HepG2 (cell line): ENCODE results near the gene LYRM7. TPM values are rescaled to one million over a fixed set of nuclear protein-coding genes. Genes with fewer than 3 reads are reported as not detected.

Experiments
- ATAC-seq: fragments of 200-7000 bp; cut with Tn5 transposase; 3 replicates; pipeline ENCODE4 v1.9.1; 2020; ENCODE audit warnings: mild to moderate bottlenecking, moderate library complexity
- BruUV-seq: library from RNA; stranded (reverse); fragments of 400-500 nt; replicated peaks from 2 replicates; lab custom pipeline; 2021; lab: Mats Ljungman, UMichigan
- CTCF ChIA-PET: fragments of 300-600 bp; formaldehyde crosslinking; extraction: SDS; loops from one replicate; lab custom pipeline; 2021; ENCODE audit warnings: low total read pairs, inconsistent platforms, low intra/inter-chr PET ratio; lab: Yijun Ruan, JAX
- POLR2A ChIA-PET: fragments of 350-600 bp; sonication (Branson Sonifier 250); formaldehyde crosslinking; loops from one replicate; lab custom pipeline; 2020; ENCODE audit warnings: antibody characterized with exemption, inconsistent platforms; lab: Yijun Ruan, JAX
- DNase-seq: peaks from one replicate; pipeline ENCODE4 v3.0.0-alpha.2; 2015; ENCODE audit warnings: low spot score
- FAIRE-seq: peaks from 3 replicates; lab custom pipeline; 2011; peaks lifted over from hg19 to GRCh38; lab: Jason Lieb, UNC
- H2AFZ ChIP-seq: one replicate; pipeline ENCODE4 v1.6.1; 2011; ENCODE audit warnings: low read length, inconsistent platforms
- H3K27ac ChIP-seq: fragments of 300-600 bp; 3 replicates; pipeline ENCODE4 v1.8.0; 2011; ENCODE audit warnings: mixed run types, mild to moderate bottlenecking, mixed read lengths, low read length, inconsistent platforms; ENCODE audit not compliant: insufficient read depth; ENCODE audit errors: extremely low read length
- H3K27me3 ChIP-seq, 2 experiments: fragments of 200-600 bp in 1 of 2; 2 replicates in 1 of 2; 3 replicates in 1 of 2; pipeline versions ENCODE4 v1.6.0 to v1.8.0; 2011; ENCODE audit warnings: low read length in 2 of 2, mild to moderate bottlenecking in 2 of 2, moderate library complexity in 2 of 2, inconsistent platforms in 1 of 2; ENCODE audit not compliant: insufficient read depth in 2 of 2, control insufficient read depth in 1 of 2
- H3K36me3 ChIP-seq, 2 experiments: fragments of 200-600 bp in 1 of 2; replicated peaks in 1 of 2; 2 replicates in 1 of 2; 3 replicates in 1 of 2; pipeline versions ENCODE4 v1.5.1 to v1.8.0; 2011; ENCODE audit warnings: low read length in 2 of 2, inconsistent platforms in 1 of 2; ENCODE audit not compliant: insufficient read depth in 2 of 2, control insufficient read depth in 1 of 2
- H3K4me1 ChIP-seq: 2 replicates; pipeline ENCODE4 v1.5.1; 2012; ENCODE audit warnings: low read length, inconsistent platforms; ENCODE audit not compliant: insufficient read depth
- H3K4me2 ChIP-seq: 2 replicates; pipeline ENCODE4 v1.6.0; 2011; ENCODE audit warnings: low read depth, low read length, inconsistent platforms
- H3K4me3 ChIP-seq, 3 experiments: fragments of 200-600 bp in 1 of 3; sonication (generic), shearing (Covaris generic) in 1 of 3; replicated peaks in 1 of 3; 2 replicates each; pipeline ENCODE4 v1.5.1; 2011 to 2016; ENCODE audit warnings: low read length in 3 of 3, inconsistent platforms in 2 of 3, low read depth in 2 of 3, mild to moderate bottlenecking in 2 of 3, control low read depth in 1 of 3, mixed read lengths in 1 of 3; ENCODE audit not compliant: insufficient read depth in 1 of 3
- H3K79me2 ChIP-seq: one replicate; pipeline ENCODE4 v1.6.1; 2011; ENCODE audit warnings: low read length, inconsistent platforms; ENCODE audit not compliant: insufficient read depth
- H3K9ac ChIP-seq: 2 replicates; pipeline ENCODE4 v1.6.0; 2011; ENCODE audit warnings: mild to moderate bottlenecking, low read depth, low read length, inconsistent platforms; ENCODE audit not compliant: insufficient read depth
- H3K9me3 ChIP-seq: 2 replicates; pipeline ENCODE4 v1.5.1; 2012; ENCODE audit warnings: mild to moderate bottlenecking, low read length
- H4K20me1 ChIP-seq: 2 replicates; pipeline ENCODE4 v1.6.0; 2011; ENCODE audit warnings: inconsistent platforms, mild to moderate bottlenecking, low read length, moderate library complexity; ENCODE audit not compliant: insufficient read depth
- IRF2 ChIP-seq: IDR thresholded peaks from 2 replicates; pipeline ENCODE4 v1.6.1; 2018; ENCODE audit warnings: missing genetic modification reagents, missing compliant biosample characterization
- RARG ChIP-seq: sonication (generic); formaldehyde crosslinking; IDR thresholded peaks from 2 replicates; pipeline ENCODE4 v1.4.0; 2020; ENCODE audit warnings: low read depth, mild to moderate bottlenecking, missing genetic modification reagents
- RCOR2 ChIP-seq: IDR thresholded peaks from 2 replicates; pipeline ENCODE4 v1.6.1; 2016; ENCODE audit warnings: missing biosample characterization, missing genetic modification reagents
- ZNF274 ChIP-seq: sonication (generic); formaldehyde crosslinking; IDR thresholded peaks from 2 replicates; pipeline ENCODE4 v1.5.1; 2020; ENCODE audit warnings: mild to moderate bottlenecking, missing genetic modification reagents
- ZNF670 ChIP-seq: sonication (generic); formaldehyde crosslinking; IDR thresholded peaks from 2 replicates; pipeline ENCODE4 v1.8.0; 2022; ENCODE audit warnings: mild to moderate bottlenecking, missing genetic modification reagents, borderline replicate concordance
- ZNF761 ChIP-seq: sonication (generic); formaldehyde crosslinking; conservative IDR thresholded peaks from 2 replicates; pipeline ENCODE4 v1.4.0; 2020; ENCODE audit warnings: mild to moderate bottlenecking, missing genetic modification reagents
- WGBS: methylation state at CpG from one replicate; pipeline ENCODE4 v1.1.6; 2017; ENCODE audit warnings: low lambda C conversion rate; 5-methylcytosine and 5-hydroxymethylcytosine counted together
- in situ Hi-C: cut with HindIII; loops from 2 replicates; pipeline ENCODE4 v1.10.0; 2017; ENCODE audit warnings: low pct_unique_long_range_greater_than_20kb; ENCODE audit not compliant: extremely low pct_ligation_motif_present
- intact Hi-C: fragments of 100-400 bp; cut with micrococcal nuclease; formaldehyde crosslinking; loops from one replicate; pipeline ENCODE4 v1.10.0; 2022; ENCODE audit not compliant: unreplicated experiment
- polyA plus RNA-seq, 8 experiments: library from polyadenylated mRNA; depleted of rRNA in 3 of 8; stranded (reverse) in 7 of 8; unstranded in 1 of 8; fragments of >200 nt; fragmentation: Illumina TruSeq in 4 of 8; extraction: Trizol in 4 of 8; gene quantifications; 2 replicates each; pipeline versions ENCODE4 v1.2.1 to v1.2.3, GENCODE V29; 2011 to 2016; ENCODE audit warnings: low read depth in 4 of 8, missing spikeins in 1 of 8, mixed read lengths in 1 of 8; ENCODE audit not compliant: insufficient read depth in 1 of 8
- total RNA-seq, 5 experiments: library from RNA; depleted of rRNA; stranded (reverse); fragments of >200 nt; fragmentation: Illumina TruSeq; extraction: Trizol; gene quantifications; 2 replicates each; pipeline ENCODE4 v1.2.3, GENCODE V29; 2016; ENCODE audit warnings: low read depth in 1 of 5
- TF ChIP-seq, protein P1 (sequence below): sonication (generic); formaldehyde crosslinking; IDR thresholded peaks from 2 replicates; pipeline ENCODE4 v1.4.0; 2020; ENCODE audit warnings: missing genetic modification reagents
- TF ChIP-seq, protein P2 (sequence below): sonication (generic); formaldehyde crosslinking; IDR thresholded peaks from 2 replicates; pipeline ENCODE4 v1.4.0; 2020; ENCODE audit warnings: mild to moderate bottlenecking, missing genetic modification reagents, borderline replicate concordance

The LYRM7 gene
- total and polyA plus RNA-seq, 2 of the 13 experiments (the other 11 are each of a cell fraction or from before 2014, with no cell fraction given): 3.0 to 5.5 TPM

DNA sequence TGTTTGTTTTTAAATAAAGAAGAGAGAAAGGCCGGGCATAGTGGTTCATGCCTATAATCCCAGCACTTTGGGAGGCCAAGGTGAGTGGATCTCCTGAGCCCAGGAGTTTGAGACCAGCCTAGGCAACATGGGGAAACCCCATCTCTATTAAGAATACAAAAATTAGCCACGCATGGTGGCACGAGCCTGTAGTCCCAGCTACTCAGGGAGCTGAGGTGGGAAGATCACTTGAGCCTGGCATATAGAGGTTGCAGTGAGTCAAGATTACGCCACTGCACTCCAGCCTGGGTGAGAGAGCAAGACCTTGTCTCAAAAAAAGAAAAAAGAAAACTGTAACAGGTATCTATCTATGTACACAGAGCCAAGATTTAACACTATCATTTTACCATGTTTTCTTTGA, 58.9 kb downstream of the LYRM7 start:
- Histone ChIP-seq H3K27ac (no peak overlapping the region), H3K36me3 (no peaks in the 10 kb centered on the region), H4K20me1 (no peaks in the 10 kb centered on the region), H3K4me2 (no peak overlapping the region), H3K27me3 (peaks cover 0 to 1% of the 10 kb centered on the region in 2 experiments; a peak in 1 of 5 replicates), H3K79me2 (no peaks in the 10 kb centered on the region), H3K4me3 (no peak overlapping the region), H3K9ac (no peak overlapping the region), H3K4me1 (no peaks in the 10 kb centered on the region), H3K9me3 (no peaks in the 10 kb centered on the region), H2AFZ (no peak overlapping the region)
- POLR2A ChIA-PET: no interaction called here
- no TSS peak for BruUV-seq
- 60% methylated on average over 4 of the region's 4 CpGs for WGBS
- TF ChIP-seq ZNF761 (CRISPR knock-in tag): no peak
- TF ChIP-seq, protein P1, sequence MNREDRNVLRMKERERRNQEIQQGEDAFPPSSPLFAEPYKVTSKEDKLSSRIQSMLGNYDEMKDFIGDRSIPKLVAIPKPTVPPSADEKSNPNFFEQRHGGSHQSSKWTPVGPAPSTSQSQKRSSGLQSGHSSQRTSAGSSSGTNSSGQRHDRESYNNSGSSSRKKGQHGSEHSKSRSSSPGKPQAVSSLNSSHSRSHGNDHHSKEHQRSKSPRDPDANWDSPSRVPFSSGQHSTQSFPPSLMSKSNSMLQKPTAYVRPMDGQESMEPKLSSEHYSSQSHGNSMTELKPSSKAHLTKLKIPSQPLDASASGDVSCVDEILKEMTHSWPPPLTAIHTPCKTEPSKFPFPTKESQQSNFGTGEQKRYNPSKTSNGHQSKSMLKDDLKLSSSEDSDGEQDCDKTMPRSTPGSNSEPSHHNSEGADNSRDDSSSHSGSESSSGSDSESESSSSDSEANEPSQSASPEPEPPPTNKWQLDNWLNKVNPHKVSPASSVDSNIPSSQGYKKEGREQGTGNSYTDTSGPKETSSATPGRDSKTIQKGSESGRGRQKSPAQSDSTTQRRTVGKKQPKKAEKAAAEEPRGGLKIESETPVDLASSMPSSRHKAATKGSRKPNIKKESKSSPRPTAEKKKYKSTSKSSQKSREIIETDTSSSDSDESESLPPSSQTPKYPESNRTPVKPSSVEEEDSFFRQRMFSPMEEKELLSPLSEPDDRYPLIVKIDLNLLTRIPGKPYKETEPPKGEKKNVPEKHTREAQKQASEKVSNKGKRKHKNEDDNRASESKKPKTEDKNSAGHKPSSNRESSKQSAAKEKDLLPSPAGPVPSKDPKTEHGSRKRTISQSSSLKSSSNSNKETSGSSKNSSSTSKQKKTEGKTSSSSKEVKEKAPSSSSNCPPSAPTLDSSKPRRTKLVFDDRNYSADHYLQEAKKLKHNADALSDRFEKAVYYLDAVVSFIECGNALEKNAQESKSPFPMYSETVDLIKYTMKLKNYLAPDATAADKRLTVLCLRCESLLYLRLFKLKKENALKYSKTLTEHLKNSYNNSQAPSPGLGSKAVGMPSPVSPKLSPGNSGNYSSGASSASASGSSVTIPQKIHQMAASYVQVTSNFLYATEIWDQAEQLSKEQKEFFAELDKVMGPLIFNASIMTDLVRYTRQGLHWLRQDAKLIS (CRISPR knock-in tag): no peak
- no peak for TF ChIP-seq ZNF274 (CRISPR knock-in tag)
- no peak for TF ChIP-seq IRF2 (CRISPR knock-in tag)
- ATAC-seq (no peak), DNase-seq (no peak), FAIRE-seq (no peak)
- CTCF ChIA-PET: no interaction called here
- intact Hi-C loops (no loop called here), in situ Hi-C loops (no loop called here)

DNA sequence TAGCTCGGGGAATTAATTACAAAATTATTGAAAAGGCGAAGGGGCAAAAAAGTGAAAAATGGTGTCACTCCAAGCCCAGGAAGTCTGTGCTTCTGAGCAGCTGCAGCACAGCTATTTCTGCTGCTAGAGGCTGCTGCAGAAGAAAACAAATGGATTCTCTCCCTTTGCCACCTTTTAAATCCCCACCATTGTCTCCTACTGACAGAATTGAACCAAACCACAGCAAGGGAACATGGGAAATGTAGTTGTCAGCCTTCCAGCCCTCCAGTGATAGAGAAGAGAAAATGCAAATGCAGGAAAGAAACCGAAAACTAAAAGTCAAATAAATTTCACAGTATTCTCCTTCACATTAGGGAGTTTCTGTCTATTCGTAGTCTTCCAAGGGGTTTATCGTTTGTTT, 59.7 kb downstream of the LYRM7 start:
- Histone ChIP-seq H3K4me2 (peak overlapping the region; percentile 56), H3K4me3 (peak overlapping the region in 2 of 3 experiments; percentile 14 to 23; a peak in 2 of 6 replicates), H2AFZ (peak overlapping the region; percentile 74), H3K27ac (no peak overlapping the region), H3K9me3 (no peaks in the 10 kb centered on the region), H4K20me1 (no peaks in the 10 kb centered on the region), H3K79me2 (no peaks in the 10 kb centered on the region), H3K36me3 (no peaks in the 10 kb centered on the region), H3K27me3 (no peaks in the 10 kb centered on the region), H3K9ac (no peak overlapping the region), H3K4me1 (no peaks in the 10 kb centered on the region)
- in situ Hi-C loops (no loop called here), intact Hi-C loops (no loop called here)
- ChIA-PET CTCF (no interaction called here), POLR2A (no interaction called here)
- WGBS: 29% methylated on average over 5 of the region's 5 CpGs
- FAIRE-seq: peak; percentile 68
- BruUV-seq: no TSS peak
- peak; percentile 50; the same call in 2 of the 3 replicates for ATAC-seq
- peak; percentile 14 for DNase-seq
- TF ChIP-seq ZNF670 (CRISPR knock-in tag): no peak
- TF ChIP-seq RCOR2 (CRISPR knock-in tag): no peak
- TF ChIP-seq RARG (CRISPR knock-in tag): no peak
- TF ChIP-seq, protein P2, sequence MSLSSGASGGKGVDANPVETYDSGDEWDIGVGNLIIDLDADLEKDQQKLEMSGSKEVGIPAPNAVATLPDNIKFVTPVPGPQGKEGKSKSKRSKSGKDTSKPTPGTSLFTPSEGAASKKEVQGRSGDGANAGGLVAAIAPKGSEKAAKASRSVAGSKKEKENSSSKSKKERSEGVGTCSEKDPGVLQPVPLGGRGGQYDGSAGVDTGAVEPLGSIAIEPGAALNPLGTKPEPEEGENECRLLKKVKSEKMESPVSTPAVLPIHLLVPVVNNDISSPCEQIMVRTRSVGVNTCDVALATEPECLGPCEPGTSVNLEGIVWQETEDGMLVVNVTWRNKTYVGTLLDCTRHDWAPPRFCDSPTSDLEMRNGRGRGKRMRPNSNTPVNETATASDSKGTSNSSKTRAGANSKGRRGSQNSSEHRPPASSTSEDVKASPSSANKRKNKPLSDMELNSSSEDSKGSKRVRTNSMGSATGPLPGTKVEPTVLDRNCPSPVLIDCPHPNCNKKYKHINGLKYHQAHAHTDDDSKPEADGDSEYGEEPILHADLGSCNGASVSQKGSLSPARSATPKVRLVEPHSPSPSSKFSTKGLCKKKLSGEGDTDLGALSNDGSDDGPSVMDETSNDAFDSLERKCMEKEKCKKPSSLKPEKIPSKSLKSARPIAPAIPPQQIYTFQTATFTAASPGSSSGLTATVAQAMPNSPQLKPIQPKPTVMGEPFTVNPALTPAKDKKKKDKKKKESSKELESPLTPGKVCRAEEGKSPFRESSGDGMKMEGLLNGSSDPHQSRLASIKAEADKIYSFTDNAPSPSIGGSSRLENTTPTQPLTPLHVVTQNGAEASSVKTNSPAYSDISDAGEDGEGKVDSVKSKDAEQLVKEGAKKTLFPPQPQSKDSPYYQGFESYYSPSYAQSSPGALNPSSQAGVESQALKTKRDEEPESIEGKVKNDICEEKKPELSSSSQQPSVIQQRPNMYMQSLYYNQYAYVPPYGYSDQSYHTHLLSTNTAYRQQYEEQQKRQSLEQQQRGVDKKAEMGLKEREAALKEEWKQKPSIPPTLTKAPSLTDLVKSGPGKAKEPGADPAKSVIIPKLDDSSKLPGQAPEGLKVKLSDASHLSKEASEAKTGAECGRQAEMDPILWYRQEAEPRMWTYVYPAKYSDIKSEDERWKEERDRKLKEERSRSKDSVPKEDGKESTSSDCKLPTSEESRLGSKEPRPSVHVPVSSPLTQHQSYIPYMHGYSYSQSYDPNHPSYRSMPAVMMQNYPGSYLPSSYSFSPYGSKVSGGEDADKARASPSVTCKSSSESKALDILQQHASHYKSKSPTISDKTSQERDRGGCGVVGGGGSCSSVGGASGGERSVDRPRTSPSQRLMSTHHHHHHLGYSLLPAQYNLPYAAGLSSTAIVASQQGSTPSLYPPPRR: no peak
